Stomach (tissue), 4 donors: ENCODE measurements around the gene CCNL1.

Source experiments
- POLR2AphosphoS5 ChIP-seq, 3 donors: sonication (generic); formaldehyde crosslinking; IDR thresholded peaks; one replicate each; pipeline ENCODE4 v1.6.1; 2016; ENCODE audit warnings: antibody characterized with exemption in 3 of 3
- TF ChIP-seq, protein P1 (sequence below), 7 experiments: fragments of 450-650 bp in 4 of 7; fragments of 200-600 bp in 3 of 7; sonication (generic) in 3 of 7; IDR thresholded peaks; one replicate each; pipeline ENCODE4 v1.5.1; 2016 to 2019; ENCODE audit warnings: antibody characterized with exemption in 7 of 7, control low read depth in 2 of 7, mild to moderate bottlenecking in 1 of 7

DNA sequence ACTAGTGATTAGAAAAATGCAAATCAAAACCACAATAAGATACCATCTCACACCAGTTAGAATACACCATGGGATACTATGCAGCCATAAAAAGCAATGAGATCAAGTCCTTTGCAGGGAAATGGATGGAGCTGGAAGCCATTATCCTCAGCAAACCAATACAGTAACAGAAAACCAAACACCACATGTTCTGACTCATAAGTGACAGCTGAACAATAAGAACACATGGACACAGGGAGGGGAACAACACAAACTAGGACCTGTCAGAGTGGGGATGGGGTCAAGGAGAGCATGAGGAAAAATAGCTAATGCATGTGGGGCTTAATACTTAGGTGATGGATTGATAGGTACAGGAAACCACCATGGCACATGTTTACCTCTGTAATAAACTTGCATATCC lies 36.0 kb upstream of the CCNL1 start:
- TF ChIP-seq POLR2AphosphoS5 (IDR thresholded peaks at IDR 0.05): no peak
- TF ChIP-seq, protein P1, sequence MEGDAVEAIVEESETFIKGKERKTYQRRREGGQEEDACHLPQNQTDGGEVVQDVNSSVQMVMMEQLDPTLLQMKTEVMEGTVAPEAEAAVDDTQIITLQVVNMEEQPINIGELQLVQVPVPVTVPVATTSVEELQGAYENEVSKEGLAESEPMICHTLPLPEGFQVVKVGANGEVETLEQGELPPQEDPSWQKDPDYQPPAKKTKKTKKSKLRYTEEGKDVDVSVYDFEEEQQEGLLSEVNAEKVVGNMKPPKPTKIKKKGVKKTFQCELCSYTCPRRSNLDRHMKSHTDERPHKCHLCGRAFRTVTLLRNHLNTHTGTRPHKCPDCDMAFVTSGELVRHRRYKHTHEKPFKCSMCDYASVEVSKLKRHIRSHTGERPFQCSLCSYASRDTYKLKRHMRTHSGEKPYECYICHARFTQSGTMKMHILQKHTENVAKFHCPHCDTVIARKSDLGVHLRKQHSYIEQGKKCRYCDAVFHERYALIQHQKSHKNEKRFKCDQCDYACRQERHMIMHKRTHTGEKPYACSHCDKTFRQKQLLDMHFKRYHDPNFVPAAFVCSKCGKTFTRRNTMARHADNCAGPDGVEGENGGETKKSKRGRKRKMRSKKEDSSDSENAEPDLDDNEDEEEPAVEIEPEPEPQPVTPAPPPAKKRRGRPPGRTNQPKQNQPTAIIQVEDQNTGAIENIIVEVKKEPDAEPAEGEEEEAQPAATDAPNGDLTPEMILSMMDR (IDR thresholded peaks at IDR 0.05): no peak
